Measurements from ENCODE around the gene ASPG. TPM values are rescaled to one million over a fixed set of nuclear protein-coding genes. Genes with fewer than 3 reads are reported as not detected.

Gene ASPG
- total and polyA plus RNA-seq, 2 of the 13 experiments (the other 11 are each of a cell fraction or from before 2014, with no cell fraction given): not detected

GRCh38 chr14:104066719-104067295 lies 18.7 kb upstream of the ASPG start:
- no peak for TF ChIP-seq ZNF629 (CRISPR knock-in tag; conservative IDR thresholded peaks at IDR 0.05)
- TF ChIP-seq BORCS8-MEF2B (CRISPR knock-in tag; IDR thresholded peaks at IDR 0.05): no peak
- TF ChIP-seq SKIL (CRISPR knock-in tag; IDR thresholded peaks at IDR 0.05; ENCODE audit: borderline replicate concordance): no peak
- TF ChIP-seq ZNF234 (CRISPR knock-in tag; conservative IDR thresholded peaks at IDR 0.05): no peak
- TF ChIP-seq ZNF512 (CRISPR knock-in tag; IDR thresholded peaks at IDR 0.05): no peak
- no peak for TF ChIP-seq ZNF784 (CRISPR knock-in tag; IDR thresholded peaks at IDR 0.05; ENCODE audit: borderline replicate concordance)
- ChIA-PET CTCF (ENCODE audit: low intra/inter-chr PET ratio, low total read pairs) (no interaction called here), POLR2A (no interaction called here)
- Histone ChIP-seq H4K20me1 (ENCODE audit: insufficient read depth, low read length) (no peaks in the 10 kb centered on the region), H2AFZ (ENCODE audit: low read length) (no peak overlapping the region), H3K4me1 (ENCODE audit: insufficient read depth, low read length) (no peaks in the 10 kb centered on the region), H3K79me2 (ENCODE audit: insufficient read depth, low read length) (no peaks in the 10 kb centered on the region), H3K4me3 (replicated peaks in 1 of 3; ENCODE audit: insufficient read depth in 1 of 3, low read depth in 2 of 3, low read length in 3 of 3) (no peak overlapping the region), H3K27me3 (ENCODE audit: control insufficient read depth in 1 of 2, insufficient read depth in 2 of 2, low read length in 2 of 2) (peaks cover 2 to 23% of the 10 kb centered on the region in 2 experiments; a peak in 3 of 5 replicates), H3K9ac (ENCODE audit: insufficient read depth, low read depth, low read length) (no peak overlapping the region), H3K36me3 (replicated peaks in 1 of 2; ENCODE audit: control insufficient read depth in 1 of 2, insufficient read depth in 2 of 2, low read length in 2 of 2) (no peaks in the 10 kb centered on the region), H3K9me3 (ENCODE audit: low read length) (peaks cover 10% of the 10 kb centered on the region; the same call in 1 of the 2 replicates), H3K27ac (ENCODE audit: extremely low read length, insufficient read depth, low read length) (no peak overlapping the region), H3K4me2 (ENCODE audit: low read depth, low read length) (no peak overlapping the region)
- FAIRE-seq (no peak), DNase-seq (ENCODE audit: low spot score) (no peak), ATAC-seq (no peak)
- in situ Hi-C loops (cut with HindIII; ENCODE audit: extremely low pct_ligation_motif_present, low pct_unique_long_range_greater_than_20kb): no loop called here
- WGBS (ENCODE audit: low lambda C conversion rate): 7% methylated on average over 3 of the region's 4 CpGs
- BruUV-seq (replicated peaks): no TSS peak
- intact Hi-C loops (cut with micrococcal nuclease; ENCODE audit: unreplicated experiment): no loop called here

Data from HepG2 (cell line).